ENCODE measurements around the gene NR5A1.

The NR5A1 gene

DNA sequence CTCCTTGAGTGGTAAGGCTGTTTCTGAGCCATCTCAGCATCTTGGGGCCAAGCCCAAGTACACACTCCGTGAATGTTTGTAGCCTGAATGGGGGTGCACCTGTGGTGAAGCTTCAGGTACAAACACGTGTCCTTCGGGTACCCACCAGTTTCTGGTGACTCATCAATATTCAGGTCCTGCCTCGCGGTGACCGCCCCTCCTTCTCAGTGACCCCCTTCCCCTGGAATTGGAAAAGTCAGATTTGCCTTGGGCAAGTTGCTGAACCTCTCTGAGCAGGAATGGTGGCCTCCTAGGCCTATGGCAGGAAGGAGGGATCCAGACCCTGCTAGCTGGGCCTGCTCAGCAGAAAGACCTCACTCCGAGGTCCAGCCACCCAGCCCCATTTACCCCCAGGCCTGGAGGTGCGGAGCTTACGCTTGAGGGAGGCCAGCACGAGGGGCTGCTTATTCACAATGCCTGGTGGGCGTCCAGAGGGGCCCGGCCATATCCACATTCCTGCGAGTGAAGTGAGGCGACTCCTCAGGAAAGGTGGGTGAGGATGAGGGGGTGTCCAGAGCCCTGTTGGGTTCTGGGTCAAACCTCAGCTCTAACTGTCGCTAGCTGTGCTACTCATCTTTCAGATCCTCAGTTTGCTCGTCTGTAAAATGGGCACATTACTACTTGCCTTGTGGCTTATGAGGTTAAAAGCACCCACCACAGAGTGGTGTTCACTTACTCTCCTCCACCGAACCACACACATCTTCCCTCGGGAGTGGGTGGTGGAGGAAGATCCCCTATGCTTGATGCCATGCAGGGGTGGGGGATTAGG lies 49.9 kb downstream of the NR5A1 start:
- no peak for DNase-seq

DNA sequence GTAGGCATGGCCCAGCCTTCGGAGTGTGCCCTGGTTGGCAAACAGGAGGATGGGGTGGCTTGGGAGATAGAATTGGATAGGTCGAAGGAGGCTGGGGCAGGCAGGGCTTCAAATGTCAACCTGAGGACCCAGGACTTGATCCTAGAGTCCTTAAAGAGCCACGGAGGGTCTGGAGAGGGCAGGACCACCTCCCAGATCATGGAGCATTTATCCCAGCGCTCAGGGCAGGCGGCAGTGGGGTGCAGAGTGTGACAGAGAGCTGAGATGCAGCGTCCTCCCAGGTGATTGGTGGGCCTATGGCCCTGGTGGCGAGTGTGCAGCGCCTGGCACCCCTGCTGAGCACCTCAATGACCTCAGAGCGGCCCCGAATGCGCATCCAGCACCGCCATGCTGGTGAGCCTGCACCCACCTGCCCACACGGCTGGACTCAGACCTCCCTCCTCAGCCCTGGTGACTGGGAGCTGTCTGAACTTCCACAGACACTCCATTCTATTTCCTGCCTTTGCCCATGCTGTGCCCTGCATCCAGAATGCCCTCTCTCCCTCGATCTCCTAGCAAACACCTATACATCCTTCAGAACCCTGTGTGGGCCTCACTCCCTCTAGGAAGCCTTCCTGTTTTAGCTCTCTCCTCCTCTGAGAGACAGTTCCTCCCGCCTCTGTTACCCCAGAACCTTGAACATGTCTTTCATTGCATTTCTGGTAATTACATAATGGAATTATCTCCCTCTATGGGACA lies 50.7 kb downstream of the NR5A1 start:
- DNase-seq, result no peak

DNA sequence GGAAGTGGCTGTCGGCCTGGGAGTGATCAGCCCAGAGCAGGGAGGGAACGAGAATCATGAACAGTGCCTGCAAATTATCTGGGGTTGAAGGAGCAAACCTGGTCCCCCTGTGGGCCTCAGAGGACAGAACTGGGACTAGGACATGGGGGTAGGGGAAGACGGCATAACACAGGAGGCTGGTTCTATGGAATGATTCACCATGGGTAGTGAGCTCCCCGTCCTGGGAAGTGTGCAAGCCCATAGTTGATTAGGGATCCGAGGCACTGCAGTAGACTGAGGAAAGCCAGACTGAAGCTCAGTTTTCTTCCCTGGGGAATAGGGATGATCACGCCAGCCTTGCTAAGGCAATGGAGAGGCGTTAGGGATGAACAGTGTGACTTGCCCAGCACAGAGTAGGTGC lies 51.4 kb downstream of the NR5A1 start:
- no peak for DNase-seq

DNA sequence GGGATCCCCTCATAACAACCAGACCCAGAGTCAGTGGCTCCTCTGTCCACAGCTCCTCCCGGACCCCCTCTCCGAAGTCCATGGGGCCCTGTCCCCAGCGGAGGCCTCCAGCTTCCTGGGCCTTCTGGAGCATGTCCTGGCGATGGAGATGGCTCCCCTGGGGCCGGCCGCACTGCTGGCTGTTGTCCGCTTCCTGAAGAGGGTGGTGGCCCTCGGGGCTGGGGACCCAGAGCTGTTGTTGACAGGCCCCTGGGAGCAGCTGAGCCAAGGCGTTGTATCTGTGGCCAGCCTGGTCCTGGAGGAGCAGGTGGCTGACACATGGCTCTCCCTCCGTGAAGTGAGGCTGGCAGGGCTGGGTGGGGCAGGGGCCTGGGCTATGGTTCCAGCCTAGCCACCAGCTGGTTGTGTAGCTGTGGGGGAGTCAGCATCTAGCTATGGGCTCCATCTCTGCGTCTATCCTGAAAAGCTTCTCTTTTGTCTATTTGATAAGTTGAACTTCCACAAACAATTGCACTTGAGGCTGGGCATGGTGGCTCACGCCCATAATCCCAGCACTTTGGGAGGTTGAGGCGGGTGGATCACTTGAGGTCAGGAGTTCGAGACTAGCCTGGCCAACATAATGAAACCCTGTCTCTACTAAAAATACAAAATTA lies 52.3 kb downstream of the NR5A1 start:
- DNase-seq, result no peak

DNA sequence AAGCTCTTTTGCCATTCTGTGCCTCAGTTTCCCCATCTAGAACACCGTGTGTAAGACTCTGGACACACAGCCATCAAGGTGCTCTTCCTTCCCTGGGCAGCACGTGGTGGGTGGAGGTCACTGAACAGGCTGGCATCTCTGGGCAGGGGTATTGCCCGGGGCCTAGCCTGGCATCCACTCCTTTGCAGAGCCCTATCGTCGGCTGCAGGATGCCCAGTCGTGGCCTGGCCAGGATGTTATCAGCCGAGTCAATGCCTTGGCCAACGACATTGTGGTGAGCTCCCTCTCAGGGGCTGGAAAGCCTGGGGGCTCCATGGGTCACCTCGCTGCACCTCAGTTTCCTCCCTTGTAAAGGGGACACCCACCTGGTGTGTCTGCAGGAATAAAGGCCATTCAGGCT lies 52.9 kb downstream of the NR5A1 start:
- DNase-seq, result no peak

DNA sequence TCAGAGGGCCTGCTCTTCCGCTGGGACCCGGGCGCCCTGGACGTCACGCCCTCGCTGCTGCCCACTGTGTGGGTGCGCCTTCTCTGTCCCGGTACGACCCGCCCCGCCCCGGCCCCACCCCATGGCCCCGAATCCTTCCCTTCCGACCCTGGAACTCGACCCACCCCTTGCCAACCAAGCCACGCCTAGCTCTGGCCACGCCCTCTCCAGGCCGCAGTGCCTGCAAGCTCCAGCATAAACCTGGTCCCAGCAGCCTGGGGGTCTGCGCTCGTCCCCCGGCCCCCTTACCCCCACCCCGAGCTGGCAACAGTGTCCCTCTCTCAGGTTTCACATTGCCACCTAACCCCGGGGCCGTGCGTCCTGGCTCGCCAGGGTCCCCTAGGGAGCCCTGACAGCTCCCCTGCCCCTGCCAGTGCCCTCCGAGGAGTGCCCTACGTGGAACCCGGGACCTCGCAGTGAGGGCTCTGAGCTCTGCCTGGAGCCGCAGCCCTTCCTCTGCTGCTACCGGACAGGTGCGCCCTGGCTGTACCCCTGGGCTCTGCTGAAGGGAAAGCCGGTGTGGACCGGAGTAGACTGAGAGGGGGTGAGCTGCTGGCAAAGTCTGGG lies 53.5 kb downstream of the NR5A1 start:
- DNase-seq, result peak; percentile 50

DNA sequence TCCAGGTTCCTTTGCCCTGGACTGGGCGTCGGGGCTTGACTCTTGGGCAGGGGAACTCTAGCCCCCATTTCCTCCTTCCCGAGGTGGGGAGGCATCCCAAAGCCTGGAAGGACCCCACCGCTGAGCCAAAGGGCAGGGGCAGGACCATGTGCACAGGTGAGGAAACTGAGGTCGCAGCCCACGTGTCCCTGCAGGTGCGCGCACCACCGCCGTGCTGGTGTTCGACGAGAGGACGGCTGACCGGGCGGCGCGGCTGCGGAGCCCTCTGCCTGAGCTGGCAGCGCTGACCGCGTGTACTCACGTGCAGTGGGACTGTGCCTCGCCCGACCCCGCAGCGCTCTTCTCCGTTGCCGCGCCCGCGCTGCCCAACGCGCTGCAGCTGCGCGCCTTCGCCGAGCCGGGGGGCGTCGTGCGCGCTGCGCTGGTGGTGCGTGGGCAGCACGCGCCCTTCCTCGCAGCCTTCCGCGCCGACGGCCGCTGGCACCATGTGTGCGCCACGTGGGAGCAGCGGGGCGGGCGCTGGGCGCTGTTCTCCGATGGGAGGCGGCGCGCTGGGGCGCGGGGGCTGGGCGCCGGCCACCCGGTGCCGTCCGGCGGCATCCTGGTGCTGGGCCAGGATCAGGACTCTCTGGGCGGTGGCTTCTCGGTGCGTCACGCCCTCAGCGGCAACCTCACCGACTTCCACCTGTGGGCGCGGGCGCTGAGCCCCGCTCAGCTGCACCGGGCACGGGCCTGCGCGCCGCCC lies 54.2 kb downstream of the NR5A1 start:
- DNase-seq, result no peak

DNA sequence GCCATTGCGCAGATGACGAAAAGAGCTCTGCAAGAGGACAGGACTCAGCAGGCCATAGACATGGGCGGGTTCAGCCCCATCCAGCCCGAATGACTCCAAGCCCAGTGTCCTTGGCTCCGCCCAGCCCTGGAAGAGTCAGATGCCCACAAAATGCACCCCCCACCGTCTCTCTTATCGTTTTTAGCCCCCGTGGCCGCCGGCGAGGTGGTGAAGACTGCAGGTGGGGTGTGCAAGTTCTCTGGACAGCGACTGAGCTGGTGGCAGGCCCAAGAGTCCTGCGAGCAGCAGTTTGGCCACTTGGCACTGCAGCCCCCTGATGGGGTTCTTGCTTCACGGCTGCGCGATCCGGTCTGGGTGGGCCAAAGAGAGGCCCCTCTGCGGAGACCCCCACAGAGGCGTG lies 54.9 kb downstream of the NR5A1 start:
- no peak for DNase-seq

DNA sequence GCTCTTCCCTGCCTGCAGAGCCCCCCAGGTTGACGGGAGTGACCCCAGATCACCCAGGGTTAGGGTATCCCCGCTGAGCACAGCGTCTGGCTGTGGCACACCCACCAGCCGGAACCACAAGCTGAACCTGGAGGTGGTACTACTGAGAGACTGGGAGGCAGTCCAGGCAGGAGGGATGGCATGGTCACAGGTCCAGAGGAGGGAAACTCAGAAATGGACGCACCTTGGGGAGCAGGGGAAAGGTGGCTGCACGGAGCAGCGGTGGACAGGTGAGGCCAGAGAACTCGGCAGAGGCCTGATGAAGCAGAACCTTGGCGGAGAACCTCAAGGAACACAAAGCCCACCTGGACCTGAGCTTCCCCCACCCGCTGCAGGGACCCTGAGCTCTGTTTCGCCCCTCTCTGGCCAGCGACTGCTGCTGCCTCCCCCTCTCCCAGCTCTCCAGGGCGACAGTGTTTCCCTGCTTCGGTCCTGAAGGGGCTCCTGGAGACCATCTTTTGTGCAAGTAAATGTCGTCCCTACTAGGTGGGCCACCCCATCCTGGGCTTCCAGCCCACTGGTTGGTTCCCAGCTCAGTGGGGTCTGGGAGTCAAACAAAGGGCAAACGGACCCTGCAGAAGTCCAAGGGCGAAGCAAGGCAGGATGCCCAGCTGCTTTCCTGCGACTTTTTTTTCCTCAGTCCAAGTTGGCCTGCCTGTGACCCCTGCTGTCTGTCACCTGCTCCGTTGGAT lies 56.1 kb downstream of the NR5A1 start:
- DNase-seq, result no peak

DNA sequence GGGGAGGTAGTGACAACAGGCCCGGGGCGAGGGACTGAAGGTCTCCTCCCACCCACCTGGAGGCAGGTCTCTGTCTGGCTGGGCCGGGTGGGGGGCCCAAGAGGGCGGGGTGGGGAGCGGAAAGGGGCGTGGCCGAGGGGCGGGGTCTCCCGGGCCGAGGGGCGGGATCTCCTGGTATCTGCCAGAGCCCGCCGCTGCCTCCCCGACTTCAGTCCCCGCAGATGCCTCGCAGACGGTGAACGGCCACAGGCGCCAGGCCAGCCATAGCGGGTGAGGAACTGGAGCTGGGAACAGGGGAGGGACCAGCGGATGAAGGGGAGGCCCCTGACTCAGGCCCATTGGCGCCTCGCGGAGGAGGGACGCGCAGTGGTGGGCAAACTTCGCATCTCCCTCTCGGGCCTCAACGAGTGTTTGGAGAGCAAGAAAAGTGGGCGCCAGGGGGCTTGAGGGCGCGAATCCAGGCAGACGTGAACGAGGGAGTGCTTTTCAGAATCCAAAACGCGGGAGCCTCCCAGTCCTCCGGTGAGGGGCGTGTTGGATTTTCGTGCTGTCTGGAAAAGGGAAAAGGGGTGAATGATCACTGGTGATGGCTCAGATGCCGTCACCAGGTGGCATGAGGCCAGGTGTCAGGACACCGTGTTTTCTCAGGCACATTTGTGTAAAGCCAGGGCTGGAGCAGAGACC lies 56.8 kb downstream of the NR5A1 start, which contains the start of gene ADGRD2:
ADGRD2 (plus strand) TSS at position 211 of the 684 bp plus-strand sequence. CDS start 1,216 bp downstream, outside the sequence.
- no peak for DNase-seq

DNA sequence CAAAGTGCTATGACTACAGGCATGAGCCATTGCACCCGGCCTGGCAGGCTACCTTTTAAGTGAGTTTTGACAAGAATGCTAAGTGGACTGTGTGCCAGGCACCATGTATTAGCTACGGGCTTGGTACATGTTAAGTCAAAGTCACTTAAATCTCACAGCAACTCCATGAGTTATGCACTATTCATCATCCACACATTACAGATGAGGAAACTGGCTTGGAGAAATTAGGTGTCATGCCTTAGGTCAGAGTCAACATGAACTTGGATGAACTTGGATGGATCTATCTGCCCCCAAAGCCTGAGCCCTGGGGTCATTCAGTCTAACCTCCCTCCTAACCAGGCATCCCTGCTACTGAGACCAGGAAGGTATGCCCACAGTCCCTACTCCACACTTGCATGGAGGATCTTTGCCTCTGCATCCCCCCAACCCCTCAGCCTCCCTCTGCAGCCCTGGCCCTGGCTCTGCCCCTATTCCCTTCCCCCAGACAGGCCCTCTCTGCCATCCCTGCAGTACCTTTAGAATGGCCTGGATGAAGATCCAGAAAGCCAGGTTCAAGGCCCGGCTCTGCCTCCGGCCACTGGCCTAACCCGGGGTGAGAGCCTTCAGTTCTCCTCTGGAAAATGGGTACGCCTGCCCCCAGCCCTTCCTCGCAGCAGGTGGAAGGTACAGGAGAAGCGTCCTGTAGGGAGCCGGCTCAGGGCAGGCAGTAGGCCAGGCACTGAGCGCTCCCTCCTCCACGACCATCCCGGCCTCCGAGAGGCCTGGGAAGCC lies 57.6 kb downstream of the NR5A1 start:
- no peak for DNase-seq

DNA sequence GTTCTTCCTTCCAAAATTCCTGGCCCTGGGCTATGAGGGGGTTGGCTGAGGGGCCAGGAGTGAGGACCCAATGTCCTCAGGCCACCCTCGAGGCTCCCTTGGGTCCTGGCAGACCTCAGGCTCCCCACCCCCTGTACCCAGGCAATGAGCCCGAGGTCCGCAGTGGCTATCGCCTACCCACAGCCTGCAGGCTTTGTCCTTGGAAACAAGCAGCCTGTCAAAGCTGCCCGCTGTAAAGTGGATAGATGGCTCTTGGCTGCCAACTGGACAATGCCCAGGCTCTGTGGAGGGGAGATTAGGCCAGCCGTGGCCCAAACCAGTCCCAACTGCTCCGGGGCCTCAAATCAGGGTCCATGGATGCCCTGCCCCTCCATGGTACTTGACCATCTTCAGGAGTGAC lies 59.2 kb downstream of the NR5A1 start:
- no peak for DNase-seq

DNA sequence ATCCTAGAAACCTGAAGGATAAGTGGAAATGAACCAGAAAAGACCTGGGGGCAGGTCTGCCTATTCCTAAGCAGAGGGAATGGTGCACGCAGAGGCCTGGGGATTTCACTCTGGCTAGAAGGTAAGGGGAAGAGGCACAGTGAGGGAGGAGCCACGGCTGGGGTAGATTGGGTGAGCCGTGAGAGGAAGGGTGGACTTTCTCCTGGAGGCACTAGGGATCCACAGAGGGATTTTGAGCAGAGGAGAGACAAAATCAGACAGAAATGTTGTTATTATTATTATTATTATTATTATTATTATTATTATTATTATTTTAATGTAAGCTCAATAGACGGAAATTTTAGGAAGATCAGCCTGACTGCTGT lies 59.9 kb downstream of the NR5A1 start:
- DNase-seq, result no peak

DNA sequence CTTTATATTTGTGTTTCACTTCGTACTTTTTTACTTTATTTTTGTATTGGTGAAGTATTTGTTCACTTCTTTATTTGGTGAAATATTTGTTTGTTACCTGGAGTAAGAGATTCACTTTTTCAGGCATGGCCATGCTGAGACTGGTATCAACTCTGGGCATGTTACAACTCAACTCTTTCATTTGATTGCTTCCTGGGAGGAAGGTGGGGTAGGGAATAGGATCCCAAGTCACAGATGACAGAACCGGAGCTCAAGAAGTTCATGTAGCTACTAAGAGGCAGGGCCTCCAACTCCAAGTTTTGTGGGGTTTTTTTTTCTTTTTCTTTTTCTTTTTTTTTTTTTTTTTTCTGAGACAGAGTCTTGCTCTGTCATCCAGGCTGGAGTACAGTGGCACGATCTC lies 63.0 kb downstream of the NR5A1 start:
- DNase-seq, result no peak

DNA sequence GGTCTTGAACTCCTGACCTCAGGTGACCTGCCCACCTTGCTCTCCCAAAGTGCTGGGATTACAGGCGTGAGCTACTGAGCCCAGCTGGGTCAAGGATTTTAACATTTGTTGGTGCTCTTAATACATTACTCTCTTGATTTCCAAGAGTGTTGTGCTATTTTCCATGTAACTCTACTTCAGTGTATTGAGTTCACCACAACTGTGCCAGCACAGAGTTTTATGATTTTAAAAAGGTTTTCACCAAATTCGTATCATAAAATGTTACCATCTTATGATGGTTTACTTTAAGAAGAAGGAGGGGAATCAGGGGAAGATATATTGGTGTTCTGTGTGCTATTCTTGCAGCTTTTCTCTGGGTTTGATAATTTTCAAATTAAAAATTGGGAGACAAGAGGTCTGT lies 63.6 kb downstream of the NR5A1 start:
- no peak for DNase-seq

DNA sequence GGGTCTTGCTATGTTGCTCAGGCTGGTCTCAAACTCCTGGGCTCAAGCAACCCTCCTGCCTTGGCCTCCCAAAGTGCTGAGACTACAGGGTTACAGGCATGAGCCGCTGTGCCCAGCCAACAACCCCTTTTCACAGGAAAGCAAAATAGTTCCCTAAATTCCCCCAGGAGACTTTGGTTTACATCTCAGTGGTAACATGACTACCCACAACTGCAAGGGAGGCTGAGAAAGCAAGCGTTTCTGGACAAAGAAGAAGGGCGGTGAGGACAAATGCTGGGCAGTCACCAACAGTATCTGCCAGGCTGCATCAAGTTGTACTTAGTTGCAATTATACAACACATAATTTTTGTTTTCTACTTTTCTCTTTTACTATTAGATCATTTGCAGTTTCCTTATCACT lies 64.4 kb downstream of the NR5A1 start:
- no peak for DNase-seq

DNA sequence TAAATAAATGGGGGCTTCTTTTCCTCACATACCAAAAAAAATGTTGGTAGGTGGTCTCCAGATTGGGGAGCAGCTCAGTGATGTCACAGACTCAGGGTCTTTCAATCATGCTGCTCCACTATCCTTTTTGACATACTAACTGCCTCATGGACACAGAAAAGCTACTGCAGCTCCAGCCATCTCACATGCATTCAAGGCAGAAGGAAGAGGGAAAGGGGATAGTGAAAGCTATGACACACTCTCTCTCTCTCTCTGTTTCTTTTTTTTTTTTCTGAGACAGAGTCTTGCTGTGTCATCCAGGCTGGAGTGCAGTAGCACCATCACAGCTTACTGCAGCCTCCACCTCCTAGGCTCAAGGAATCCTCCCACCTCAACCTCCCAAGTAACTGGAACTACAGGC lies 64.8 kb downstream of the NR5A1 start:
- no peak for DNase-seq

DNA sequence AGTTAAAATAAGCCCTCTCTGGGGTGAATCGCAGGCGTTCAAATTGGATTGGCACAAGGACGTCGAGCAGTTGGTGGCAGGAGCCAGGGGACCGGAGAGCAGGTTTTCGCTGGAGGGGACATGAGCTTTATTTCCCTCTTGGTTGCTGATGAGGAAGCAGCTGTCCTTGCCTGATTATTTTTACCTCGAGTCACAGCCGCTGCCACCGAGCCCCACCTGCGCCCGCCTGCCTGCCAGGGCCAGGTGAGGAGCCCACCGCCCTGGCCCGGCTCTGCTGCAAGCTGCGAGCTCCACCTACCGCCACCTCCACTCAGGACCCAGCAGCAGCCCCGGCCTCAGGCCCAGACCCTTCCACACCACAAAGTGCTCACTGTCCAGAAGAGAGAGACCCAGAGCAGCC lies 65.9 kb downstream of the NR5A1 start:
- DNase-seq, result no peak

DNA sequence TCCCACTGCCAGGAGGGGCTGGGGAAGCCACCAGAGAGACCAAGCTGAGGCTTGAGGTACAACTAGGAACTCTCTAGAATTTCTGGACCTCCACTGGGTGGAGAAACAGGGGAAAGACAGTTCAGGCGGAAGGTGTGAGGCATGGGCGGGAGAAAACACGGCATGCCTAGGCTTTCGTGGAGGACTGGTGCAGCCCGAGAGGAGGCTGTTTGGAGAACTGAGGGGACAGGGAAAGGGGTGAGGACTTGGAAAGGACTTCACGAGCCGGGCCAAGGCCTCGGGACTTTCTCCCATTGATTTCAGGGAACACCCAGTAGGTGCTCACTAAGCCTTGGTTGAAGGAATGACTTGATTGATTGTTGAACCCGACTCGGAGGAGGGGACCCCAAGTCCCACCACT lies 66.4 kb downstream of the NR5A1 start:
- DNase-seq, result no peak

DNA sequence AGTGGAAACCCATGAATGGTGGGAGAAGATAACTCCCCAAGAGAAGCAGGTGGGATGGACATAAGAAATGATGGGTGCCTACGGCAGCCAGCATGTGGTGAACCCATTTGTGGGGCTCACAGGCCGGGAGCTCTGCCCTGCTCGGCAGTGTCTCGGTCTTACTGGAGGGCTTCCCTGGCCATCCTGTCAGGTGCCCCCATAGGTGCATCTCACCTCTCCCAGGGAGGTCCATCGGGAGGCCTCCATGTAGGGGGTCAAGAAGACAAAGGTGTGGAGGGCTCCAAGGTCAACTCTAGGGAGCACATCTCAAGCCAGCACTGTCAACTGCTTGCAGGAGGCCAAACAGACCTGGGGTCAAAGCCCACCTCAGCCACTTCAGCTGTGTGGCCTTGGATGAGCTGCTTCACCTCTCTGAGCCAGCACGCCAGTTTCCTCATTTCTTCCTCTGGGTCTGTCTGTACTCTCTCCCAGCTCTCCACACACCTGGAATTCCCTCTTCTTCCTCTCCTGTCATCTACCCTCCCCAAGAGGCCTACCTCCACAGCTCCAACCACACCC lies 67.4 kb downstream of the NR5A1 start:
- no peak for DNase-seq
